WTC11 (cell line): ENCODE results near the gene PPP1R1A. TPM values are rescaled to one million over a fixed set of nuclear protein-coding genes. Genes with fewer than 3 reads are reported as not detected.

ENCODE experiments used
- ATAC-seq: fragments of 200-7000 bp; cut with Tn5 transposase; 2 replicates; pipeline ENCODE4 v1.10.0; 2021; ENCODE audit warnings: mild to moderate bottlenecking, moderate library complexity
- CTCF ChIA-PET: fragments of 300-600 bp; sonication (Branson Sonifier 250); formaldehyde crosslinking; loops from one replicate; lab custom pipeline; 2021; ENCODE audit warnings: antibody characterized with exemption; lab: Charles Lee
- POLR2A ChIA-PET: fragments of 350-600 bp; sonication (Branson Sonifier 250); formaldehyde crosslinking; loops from one replicate; lab custom pipeline; 2021; ENCODE audit warnings: antibody characterized with exemption; lab: Charles Lee
- DNase-seq: peaks from one replicate; pipeline ENCODE4 v3.0.0; 2021; ENCODE audit warnings: low spot score
- H3K27ac Mint-ChIP-seq: 2 replicates; pipeline ENCODE4 v1.8.0; 2021; ENCODE audit warnings: mixed read lengths
- H3K27me3 Mint-ChIP-seq: 2 replicates; pipeline ENCODE4 v1.8.0; 2021; ENCODE audit warnings: low read depth, mild to moderate bottlenecking, moderate library complexity, mixed read lengths
- H3K36me3 Mint-ChIP-seq: 2 replicates; pipeline ENCODE4 v1.8.0; 2021; ENCODE audit warnings: mixed read lengths
- H3K4me1 Mint-ChIP-seq: 2 replicates; pipeline ENCODE4 v1.8.0; 2022; ENCODE audit warnings: mixed read lengths
- H3K4me3 Mint-ChIP-seq: 2 replicates; pipeline ENCODE4 v1.8.0; 2021; ENCODE audit warnings: mild to moderate bottlenecking, moderate library complexity, mixed read lengths
- H3K9me3 Mint-ChIP-seq: 2 replicates; pipeline ENCODE4 v1.8.0; 2021; ENCODE audit warnings: mixed read lengths
- AFF4 ChIP-seq: sonication (generic); formaldehyde crosslinking; IDR thresholded peaks from 2 replicates; pipeline ENCODE4 v1.8.1; 2023; ENCODE audit warnings: mild to moderate bottlenecking, missing genetic modification reagents, borderline replicate concordance
- ATF1 ChIP-seq: sonication (generic); formaldehyde crosslinking; IDR thresholded peaks from 2 replicates; pipeline ENCODE4 v1.8.1; 2023; ENCODE audit warnings: mild to moderate bottlenecking, moderate library complexity, missing genetic modification reagents
- CBFB ChIP-seq: sonication (generic); formaldehyde crosslinking; IDR thresholded peaks from 2 replicates; pipeline ENCODE4 v1.8.1; 2022; ENCODE audit warnings: mild to moderate bottlenecking, low read depth, missing genetic modification reagents
- CREB1 ChIP-seq: sonication (generic); formaldehyde crosslinking; IDR thresholded peaks from 2 replicates; pipeline ENCODE4 v1.8.0; 2023; ENCODE audit warnings: mild to moderate bottlenecking, missing genetic modification reagents
- CTCF ChIP-seq: fragments of 200-600 bp; IDR thresholded peaks from 2 replicates; pipeline ENCODE4 v1.8.0; 2022; ENCODE audit warnings: antibody characterized with exemption
- ERG ChIP-seq: fragments of 250-450 bp; sonication (Bioruptor Pico); IDR thresholded peaks from 2 replicates; pipeline ENCODE4 v1.8.0; 2021; ENCODE audit warnings: mild to moderate bottlenecking
- IRF2 ChIP-seq: sonication (generic); formaldehyde crosslinking; IDR thresholded peaks from 2 replicates; pipeline ENCODE4 v1.8.0; 2022; ENCODE audit warnings: low read depth, missing genetic modification reagents, borderline replicate concordance
- MXD4 ChIP-seq: fragments of 250-450 bp; sonication (Bioruptor Pico); IDR thresholded peaks from 2 replicates; pipeline ENCODE4 v1.8.0; 2021; ENCODE audit warnings: mild to moderate bottlenecking, moderate library complexity, borderline replicate concordance
- NR1H2 ChIP-seq: sonication (generic); formaldehyde crosslinking; IDR thresholded peaks from 2 replicates; pipeline ENCODE4 v1.9.0; 2021; ENCODE audit warnings: mild to moderate bottlenecking, moderate library complexity, missing genetic modification reagents
- RELA ChIP-seq: sonication (generic); formaldehyde crosslinking; IDR thresholded peaks from 2 replicates; pipeline ENCODE4 v1.8.1; 2022; ENCODE audit warnings: missing genetic modification reagents, mild to moderate bottlenecking, borderline replicate concordance
- TCF7 ChIP-seq: sonication (generic); formaldehyde crosslinking; IDR thresholded peaks from 2 replicates; pipeline ENCODE4 v1.8.0; 2022; ENCODE audit warnings: mild to moderate bottlenecking, low read depth, missing genetic modification reagents, moderate library complexity
- ZNF138 ChIP-seq: sonication (generic); formaldehyde crosslinking; conservative IDR thresholded peaks from 2 replicates; pipeline ENCODE4 v1.8.1; 2022; ENCODE audit warnings: mild to moderate bottlenecking, moderate library complexity, missing genetic modification reagents
- ZNF281 ChIP-seq: sonication (generic); formaldehyde crosslinking; IDR thresholded peaks from 2 replicates; pipeline ENCODE4 v1.8.0; 2023; ENCODE audit warnings: mild to moderate bottlenecking, missing genetic modification reagents
- ZNF416 ChIP-seq: fragments of 250-450 bp; sonication (Bioruptor Pico); IDR thresholded peaks from 2 replicates; pipeline ENCODE4 v1.9.0; 2021; ENCODE audit warnings: mild to moderate bottlenecking, inconsistent platforms
- total RNA-seq: library from RNA; stranded (reverse); gene quantifications from 3 replicates; pipeline ENCODE4 v1.2.3, GENCODE V29; 2021

Gene PPP1R1A
- total RNA-seq, 1 experiment from 2014 or later, result 13.1 TPM

GRCh38 chr12:54631551-54631950, 43.1 kb upstream of the PPP1R1A start:
- no peak for DNase-seq
- H3K4me1 Mint-ChIP-seq, result peaks cover 3% of the 10 kb centered on the region; the same call in 1 of the 2 replicates
- H3K27me3 Mint-ChIP-seq, result peaks cover 32% of the 10 kb centered on the region
- H3K4me3 Mint-ChIP-seq, result no peak overlapping the region
- ChIA-PET POLR2A (no interaction called here), CTCF (interaction anchor here (1.6 to 2.3 kb wide), 3 partner anchors 8 to 59 kb away, joined by 7 to 14 read pairs (median 9); no protein-coding TSS in a partner anchor)
- H3K36me3 Mint-ChIP-seq, result peaks cover 20% of the 10 kb centered on the region
- TF ChIP-seq ZNF416 (CRISPR knock-in tag) (no peak), ZNF138 (CRISPR knock-in tag) (no peak)
- peaks cover 26% of the 10 kb centered on the region for H3K9me3 Mint-ChIP-seq
- no peak overlapping the region for H3K27ac Mint-ChIP-seq
- no peak for ATAC-seq

GRCh38 chr12:54629925-54630324, 41.5 kb upstream of the PPP1R1A start:
- ChIA-PET POLR2A (no interaction called here), CTCF (interaction anchor here (1.0 to 2.2 kb wide), 4 partner anchors 29 to 57 kb away, joined by 3 to 7 read pairs (median 4); no protein-coding TSS in a partner anchor)
- Mint-ChIP-seq H3K9me3 (peaks cover 34% of the 10 kb centered on the region), H3K4me3 (no peak overlapping the region), H3K4me1 (peaks cover 3% of the 10 kb centered on the region; the same call in 1 of the 2 replicates), H3K27ac (no peak overlapping the region), H3K36me3 (peaks cover 22% of the 10 kb centered on the region), H3K27me3 (peaks cover 38% of the 10 kb centered on the region)
- DNase-seq (no peak), ATAC-seq (no peak)
- no peak for TF ChIP-seq IRF2 (CRISPR knock-in tag)
- no peak for TF ChIP-seq CREB1 (CRISPR knock-in tag)
- TF ChIP-seq ZNF281 (CRISPR knock-in tag), result no peak
- TF ChIP-seq TCF7 (CRISPR knock-in tag), result no peak
- TF ChIP-seq NR1H2 (CRISPR knock-in tag), result no peak
- no peak for TF ChIP-seq AFF4
- TF ChIP-seq RELA (CRISPR knock-in tag), result no peak
- TF ChIP-seq CTCF, result no peak
- TF ChIP-seq ERG (CRISPR knock-in tag), result no peak
- no peak for TF ChIP-seq MXD4 (CRISPR knock-in tag)
- no peak for TF ChIP-seq CBFB (CRISPR knock-in tag)
- no peak for TF ChIP-seq ATF1 (CRISPR knock-in tag)
